Naive thymus-derived CD4-positive, alpha-beta T cell (primary cell): ENCODE data around the gene TMEM235. TPM values are rescaled to one million over a fixed set of nuclear protein-coding genes. Genes with fewer than 3 reads are reported as not detected.

Experiments
- ATAC-seq: fragments of 150-1000 bp; cut with Tn5 transposase; 2 replicates; pipeline ENCODE4 v1.10.0; 2021; ENCODE audit warnings: mild to moderate bottlenecking, moderate library complexity
- CTCF ChIA-PET: fragments of 350-600 bp; sonication (Branson Sonifier 250); formaldehyde crosslinking; loops from one replicate; lab custom pipeline; 2021; ENCODE audit warnings: antibody characterized with exemption; lab: Charles Lee
- POLR2A ChIA-PET: fragments of 350-600 bp; sonication (Branson Sonifier 250); formaldehyde crosslinking; loops from one replicate; lab custom pipeline; 2021; ENCODE audit warnings: antibody characterized with exemption, inconsistent platforms; lab: Charles Lee
- DNase-seq, 9 donors: peaks; one replicate each; pipeline versions ENCODE4 v3.0.0 to v3.0.0-alpha.2; 2020 to 2022; ENCODE audit warnings: mixed read lengths in 1 of 9
- H3K27ac ChIP-seq: one replicate; pipeline ENCODE4 v1.7.0; 2013; ENCODE audit warnings: mild to moderate bottlenecking, low read depth, low read length, moderate library complexity
- H3K27me3 ChIP-seq, 2 donors: one replicate each; pipeline ENCODE4 v1.7.0; 2013; ENCODE audit warnings: low read length in 2 of 2, mild to moderate bottlenecking in 2 of 2, moderate library complexity in 2 of 2; ENCODE audit not compliant: control insufficient read depth in 2 of 2, insufficient read depth in 2 of 2
- H3K36me3 ChIP-seq, 3 experiments: 1 replicate in 2 of 3; 2 replicates in 1 of 3; pipeline ENCODE4 v1.7.0; 2013; ENCODE audit warnings: low read length in 3 of 3, mild to moderate bottlenecking in 3 of 3, moderate library complexity in 1 of 3; ENCODE audit not compliant: insufficient read depth in 3 of 3, control insufficient read depth in 2 of 3
- H3K4me1 ChIP-seq, 2 donors: one replicate each; pipeline ENCODE4 v1.7.0; 2013; ENCODE audit warnings: low read length in 2 of 2, mild to moderate bottlenecking in 2 of 2, moderate library complexity in 1 of 2; ENCODE audit not compliant: control insufficient read depth in 2 of 2, insufficient read depth in 2 of 2
- H3K4me3 ChIP-seq: 2 replicates; pipeline ENCODE4 v1.7.0; 2013; ENCODE audit warnings: mild to moderate bottlenecking, low read length
- H3K9me3 ChIP-seq, 3 experiments: 1 replicate in 2 of 3; 2 replicates in 1 of 3; pipeline ENCODE4 v1.7.0; 2013; ENCODE audit warnings: low read length in 3 of 3; ENCODE audit not compliant: control insufficient read depth in 2 of 3
- H3K27ac Mint-ChIP-seq, 9 donors: one replicate each; pipeline ENCODE4 v1.8.0; 2020 to 2022; ENCODE audit warnings: mixed read lengths in 9 of 9, mild to moderate bottlenecking in 8 of 9, moderate library complexity in 5 of 9, inconsistent platforms in 2 of 9
- H3K27me3 Mint-ChIP-seq, 5 donors: one replicate each; pipeline ENCODE4 v1.8.0; 2021 to 2022; ENCODE audit warnings: mixed read lengths in 5 of 5, mild to moderate bottlenecking in 1 of 5
- H3K36me3 Mint-ChIP-seq, 5 donors: one replicate each; pipeline ENCODE4 v1.8.0; 2020 to 2022; ENCODE audit warnings: mixed read lengths in 5 of 5, mild to moderate bottlenecking in 3 of 5, inconsistent platforms in 1 of 5
- H3K4me1 Mint-ChIP-seq, 7 donors: one replicate each; pipeline ENCODE4 v1.8.0; 2020 to 2022; ENCODE audit warnings: mixed read lengths in 7 of 7, mild to moderate bottlenecking in 3 of 7, inconsistent platforms in 1 of 7
- H3K4me3 Mint-ChIP-seq, 10 donors: one replicate each; pipeline ENCODE4 v1.8.0; 2020 to 2022; ENCODE audit warnings: mild to moderate bottlenecking in 10 of 10, mixed read lengths in 10 of 10, moderate library complexity in 6 of 10, inconsistent platforms in 2 of 10
- H3K9me3 Mint-ChIP-seq, 11 donors: one replicate each; pipeline ENCODE4 v1.8.0; 2020 to 2022; ENCODE audit warnings: mixed read lengths in 11 of 11, mild to moderate bottlenecking in 4 of 11, inconsistent platforms in 1 of 11, moderate library complexity in 1 of 11
- intact Hi-C, 2 donors: fragments of 100-400 bp; cut with micrococcal nuclease; formaldehyde crosslinking; loops; one replicate each; pipeline ENCODE4 v1.15.1; 2023
- polyA plus RNA-seq, 2 donors: library from polyadenylated mRNA; unstranded; fragments of 300-500 nt; fragmentation: Illumina TruSeq; gene quantifications; one replicate each; pipeline ENCODE4 v1.2.3, GENCODE V29; 2021
- total RNA-seq, 6 experiments: library from RNA in 5 of 6; stranded (reverse) in 5 of 6; gene quantifications; 1 replicate in 5 of 6; 2 replicates in 1 of 6; pipeline ENCODE4 v1.2.3 and lab custom pipeline; 2021 to 2026

Gene TMEM235
- total and polyA plus RNA-seq, 7 experiments from 2014 or later, result not detected

- ChIA-PET POLR2A (no interaction called here), CTCF (interaction anchor here (0.5 kb wide), 1 partner anchor 80 kb away, joined by 3 read pairs; the partner anchor contains the start of gene AFMID)
- Histone ChIP-seq H3K36me3 (no peaks in the 10 kb centered on the region), H3K27ac (no peak overlapping the region), H3K27me3 (no peaks in the 10 kb centered on the region), H3K4me3 (no peak overlapping the region), H3K9me3 (no peaks in the 10 kb centered on the region), H3K4me1 (peaks cover 0 to 44% of the 10 kb centered on the region in 2 donors)
- ATAC-seq (no peak), DNase-seq (no peak)
- peaks cover 0 to 5% (median 0%) of the 10 kb centered on the region in 5 donors for H3K27me3 Mint-ChIP-seq
- peaks cover 0 to 1% (median 0%) of the 10 kb centered on the region in 11 donors for H3K9me3 Mint-ChIP-seq
- H3K4me1 Mint-ChIP-seq, result peaks cover 30 to 61% (median 47%) of the 10 kb centered on the region in 7 donors
- H3K4me3 Mint-ChIP-seq, result no peak overlapping the region
- no peaks in the 10 kb centered on the region for H3K36me3 Mint-ChIP-seq
- intact Hi-C loops, result no loop called here
- H3K27ac Mint-ChIP-seq, result peak overlapping the region in 3 of 9 donors; percentile 6 to 78 (median 48)
Observed at GRCh38 chr17:78267253-78268073, 36.0 kb downstream of the TMEM235 start.

- ATAC-seq, result no peak
- Mint-ChIP-seq H3K4me3 (no peak overlapping the region), H3K4me1 (peaks cover 24 to 60% (median 44%) of the 10 kb centered on the region in 7 donors), H3K9me3 (peaks cover 0 to 1% (median 0%) of the 10 kb centered on the region in 11 donors), H3K27ac (no peak overlapping the region), H3K27me3 (peaks cover 0 to 5% (median 0%) of the 10 kb centered on the region in 5 donors), H3K36me3 (no peaks in the 10 kb centered on the region)
- Histone ChIP-seq H3K36me3 (no peaks in the 10 kb centered on the region), H3K9me3 (no peaks in the 10 kb centered on the region), H3K27ac (no peak overlapping the region), H3K4me1 (peaks cover 0 to 44% of the 10 kb centered on the region in 2 donors), H3K27me3 (no peaks in the 10 kb centered on the region), H3K4me3 (no peak overlapping the region)
- ChIA-PET POLR2A (interaction anchor here (0.9 kb wide), 1 partner anchor 14 kb away, joined by 3 read pairs; no protein-coding TSS in a partner anchor), CTCF (no interaction called here)
- intact Hi-C loops, result no loop called here
- DNase-seq, result no peak
Observed at GRCh38 chr17:78268191-78268874, 36.9 kb downstream of the TMEM235 start.

GRCh38 chr17:78268951-78269905 is 37.8 kb downstream of the TMEM235 start:
- H3K9me3 Mint-ChIP-seq, result peaks cover 0 to 3% (median 0%) of the 10 kb centered on the region in 11 donors
- intact Hi-C loops, result no loop called here
- Histone ChIP-seq H3K9me3 (no peaks in the 10 kb centered on the region), H3K27me3 (no peaks in the 10 kb centered on the region), H3K4me1 (peaks cover 0 to 37% of the 10 kb centered on the region in 2 donors), H3K27ac (no peak overlapping the region), H3K4me3 (no peak overlapping the region), H3K36me3 (no peaks in the 10 kb centered on the region)
- ChIA-PET CTCF (interaction anchor here (1.3 to 2.3 kb wide), 2 partner anchors 14 to 18 kb away, joined by 3 to 13 read pairs; no protein-coding TSS in a partner anchor), POLR2A (interaction anchor here (0.7 to 3.7 kb wide), 6 partner anchors 9 to 17 kb away, joined by 3 to 31 read pairs (median 4); no protein-coding TSS in a partner anchor)
- DNase-seq, result no peak
- peaks cover 0 to 5% (median 0%) of the 10 kb centered on the region in 5 donors for H3K27me3 Mint-ChIP-seq
- peaks cover 0 to 3% (median 0%) of the 10 kb centered on the region in 5 donors for H3K36me3 Mint-ChIP-seq
- no peak for ATAC-seq
- no peak overlapping the region for H3K4me3 Mint-ChIP-seq
- peak overlapping the region in 3 of 9 donors; percentile 16 to 97 (median 62) for H3K27ac Mint-ChIP-seq
- peaks cover 24 to 55% (median 41%) of the 10 kb centered on the region in 7 donors for H3K4me1 Mint-ChIP-seq

DNA sequence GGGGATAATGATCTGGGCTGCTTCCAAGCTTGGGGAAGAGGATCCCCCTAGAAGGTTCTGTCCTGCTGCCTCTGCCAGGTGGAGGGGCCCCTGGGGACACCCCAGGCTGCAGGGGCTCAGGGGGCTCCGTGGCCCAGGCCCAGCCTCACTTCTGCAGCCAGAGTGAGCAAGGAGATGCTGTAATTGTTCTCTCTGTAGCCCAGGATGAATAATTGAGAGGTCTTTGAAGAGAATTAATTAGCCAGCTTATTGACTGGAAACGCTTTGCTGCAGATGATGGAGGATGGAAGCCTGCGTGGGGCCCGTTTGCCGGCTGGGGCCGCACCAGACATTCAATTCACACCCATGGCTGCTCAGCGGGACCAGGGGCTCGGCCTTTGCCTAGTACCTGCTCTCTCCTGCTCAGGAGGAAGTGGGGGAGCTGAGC is 38.5 kb downstream of the TMEM235 start:
- H3K4me3 Mint-ChIP-seq, result peak overlapping the region in 2 of 10 donors; percentile 63 to 80
- peaks cover 0 to 5% (median 0%) of the 10 kb centered on the region in 5 donors for H3K27me3 Mint-ChIP-seq
- Histone ChIP-seq H3K27ac (no peak overlapping the region), H3K27me3 (no peaks in the 10 kb centered on the region), H3K36me3 (no peaks in the 10 kb centered on the region), H3K4me1 (peaks cover 0 to 37% of the 10 kb centered on the region in 2 donors), H3K4me3 (no peak overlapping the region), H3K9me3 (no peaks in the 10 kb centered on the region)
- peak overlapping the region in 7 of 9 donors; percentile 24 to 99 (median 95) for H3K27ac Mint-ChIP-seq
- intact Hi-C loops, result loop anchor here in 1 of 2 donors (5.0 kb wide), 1 partner anchor 92 kb away; the partner anchor contains the start of gene SOCS3
- ATAC-seq, result no peak
- H3K36me3 Mint-ChIP-seq, result peaks cover 0 to 3% (median 0%) of the 10 kb centered on the region in 5 donors
- POLR2A ChIA-PET, result interaction anchor here (0.7 to 3.7 kb wide), 7 partner anchors 8 to 18 kb away, joined by 3 to 31 read pairs (median 4); no protein-coding TSS in a partner anchor
- DNase-seq, result no peak
- peaks cover 24 to 47% (median 37%) of the 10 kb centered on the region in 7 donors for H3K4me1 Mint-ChIP-seq
- peaks cover 0 to 3% (median 0%) of the 10 kb centered on the region in 11 donors for H3K9me3 Mint-ChIP-seq
- CTCF ChIA-PET, result interaction anchor here (1.3 to 2.3 kb wide), 2 partner anchors 15 to 19 kb away, joined by 3 to 13 read pairs; no protein-coding TSS in a partner anchor

DNA sequence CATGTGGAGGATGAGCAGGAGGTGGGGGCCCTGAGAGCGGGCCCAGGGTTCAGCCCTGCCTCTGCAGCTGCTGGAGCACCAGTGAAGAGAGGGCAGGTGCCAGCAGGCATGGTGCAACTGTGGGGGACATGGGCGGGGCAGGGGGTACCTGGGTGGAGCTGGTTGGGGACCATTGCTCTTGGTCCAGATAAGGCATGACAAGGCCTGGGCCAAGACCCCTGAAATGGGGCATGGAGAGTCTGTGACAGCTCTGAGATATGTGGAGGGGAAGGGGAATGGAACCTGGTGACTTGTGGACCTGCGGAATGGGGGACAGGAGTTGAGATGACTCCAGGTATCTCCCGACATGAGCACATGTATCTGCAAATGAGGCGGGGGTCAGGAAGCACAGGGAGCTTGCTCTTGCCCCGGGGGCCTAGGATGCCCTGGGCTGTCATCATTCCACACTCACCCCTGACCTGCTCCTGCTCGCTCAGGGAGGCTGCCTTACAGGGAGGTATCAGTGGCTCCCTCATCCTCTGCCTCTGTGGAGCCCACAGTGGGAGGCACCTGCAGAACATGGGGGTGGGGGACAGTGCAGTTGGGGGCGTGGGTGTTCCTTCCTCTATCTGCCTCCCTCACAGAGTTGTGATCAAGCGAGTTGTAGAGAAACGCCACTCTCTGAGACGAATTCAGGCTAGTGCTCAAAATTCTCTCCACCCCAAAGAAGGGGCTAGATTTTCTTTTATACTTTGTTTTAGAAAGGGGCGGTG is 40.2 kb downstream of the TMEM235 start:
- Histone ChIP-seq H3K27me3 (no peaks in the 10 kb centered on the region), H3K4me3 (no peak overlapping the region), H3K36me3 (no peaks in the 10 kb centered on the region), H3K4me1 (peaks cover 0 to 37% of the 10 kb centered on the region in 2 donors), H3K9me3 (no peaks in the 10 kb centered on the region), H3K27ac (peak overlapping the region; percentile 71)
- Mint-ChIP-seq H3K27me3 (peaks cover 0 to 5% (median 0%) of the 10 kb centered on the region in 5 donors), H3K27ac (peak overlapping the region; percentile 60 to 99 (median 94)), H3K4me3 (peak overlapping the region; percentile 10 to 80 (median 72)), H3K4me1 (peaks cover 20 to 57% (median 43%) of the 10 kb centered on the region in 7 donors), H3K36me3 (peaks cover 0 to 8% (median 0%) of the 10 kb centered on the region in 5 donors), H3K9me3 (peaks cover 0 to 7% (median 0%) of the 10 kb centered on the region in 11 donors)
- DNase-seq, result no peak
- POLR2A ChIA-PET, result interaction anchor here (0.6 to 3.7 kb wide), 10 partner anchors 9 to 306 kb away, joined by 3 to 31 read pairs (median 4); no protein-coding TSS in a partner anchor
- intact Hi-C loops, result loop anchor here (1.0 to 5.0 kb wide), 5 partner anchors 13 to 91 kb away; partner anchors contain the start of gene SOCS3 (in 1 of the 2)
- CTCF ChIA-PET, result interaction anchor here (0.6 to 2.3 kb wide), 5 partner anchors 20 to 145 kb away, joined by 3 to 13 read pairs (median 3); no protein-coding TSS in a partner anchor
- ATAC-seq, result no peak
